WTC11 (cell line): ENCODE data around the gene IL34.

Source experiments
- CTCF ChIP-seq: fragments of 200-600 bp; IDR thresholded peaks from 2 replicates; pipeline ENCODE4 v1.8.0; 2022; ENCODE audit warnings: antibody characterized with exemption
- ELF4 ChIP-seq: sonication (generic); formaldehyde crosslinking; IDR thresholded peaks from 2 replicates; pipeline ENCODE4 v1.8.1; 2022; ENCODE audit warnings: low read depth, mild to moderate bottlenecking, moderate library complexity, missing genetic modification reagents
- TF ChIP-seq, protein P1 (sequence below): sonication (generic); formaldehyde crosslinking; IDR thresholded peaks from 2 replicates; pipeline ENCODE4 v1.8.0; 2022; ENCODE audit warnings: mild to moderate bottlenecking, missing genetic modification reagents

DNA sequence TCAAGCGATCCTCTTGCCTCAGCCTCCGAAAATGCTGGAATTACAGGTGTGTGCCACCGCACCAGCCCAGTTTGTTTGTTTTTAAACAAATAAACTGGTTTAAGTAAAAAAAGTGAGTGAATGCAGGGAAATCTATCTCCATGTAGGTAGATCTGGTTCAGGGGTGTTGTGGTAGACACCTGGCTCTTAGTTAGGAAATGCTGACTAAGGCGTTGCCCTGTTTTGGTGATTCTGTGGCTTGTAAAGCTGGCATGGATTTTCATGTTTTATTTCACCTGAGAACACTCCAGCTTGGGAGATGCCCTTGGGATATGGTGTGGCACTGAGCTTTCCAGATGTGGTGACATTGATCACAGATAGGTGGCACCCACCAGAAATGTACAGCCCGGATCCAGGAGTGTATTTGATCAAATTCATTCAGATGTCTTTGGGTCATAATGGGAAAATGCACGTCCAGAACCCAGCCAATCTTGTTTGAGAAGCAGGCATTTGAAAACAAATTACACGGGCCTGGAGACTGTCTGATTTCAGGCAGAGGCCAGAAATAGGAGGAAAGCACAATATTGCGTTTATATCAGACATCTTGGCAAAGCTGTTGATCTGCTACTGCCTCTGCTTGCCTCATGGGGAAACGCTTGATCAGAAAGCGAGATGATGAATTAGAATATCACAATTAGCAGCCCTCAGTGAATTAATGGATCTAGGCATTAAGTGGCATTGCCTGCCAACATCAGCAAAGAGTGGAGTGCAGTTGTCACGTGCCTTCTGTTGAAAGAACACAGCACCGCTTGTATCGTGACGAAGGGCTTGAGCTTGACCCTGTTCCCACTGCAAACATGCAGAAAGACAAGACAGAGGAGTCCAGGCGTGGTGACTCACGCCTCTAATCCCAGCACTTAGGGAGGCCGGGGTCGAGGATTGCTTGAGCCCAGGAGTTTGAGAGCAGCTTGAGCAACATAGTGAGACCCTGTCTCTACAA, 7.3 kb upstream of the IL34 start:
- TF ChIP-seq ELF4 (CRISPR knock-in tag) (no peak), CTCF (no peak)
- TF ChIP-seq, protein P1, sequence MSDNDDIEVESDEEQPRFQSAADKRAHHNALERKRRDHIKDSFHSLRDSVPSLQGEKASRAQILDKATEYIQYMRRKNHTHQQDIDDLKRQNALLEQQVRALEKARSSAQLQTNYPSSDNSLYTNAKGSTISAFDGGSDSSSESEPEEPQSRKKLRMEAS (CRISPR knock-in tag), result no peak
